Activated CD8-positive, alpha-beta memory T cell treated with anti-CD3 and anti-CD28 coated beads, Interleukin-2, amount 50 U/mL, for 1 hour (primary cell): ENCODE results near the gene DMD.
"Not testable (repeated sequence)": the region's sequence is repeated elsewhere in the genome, so short reads cannot be mapped to it uniquely, and the experiment has no call there.

Experiments
- DNase-seq: peaks from one replicate; pipeline ENCODE4 v3.0.0-alpha.2; 2020; ENCODE audit errors: extremely low read depth

The DMD gene

DNA sequence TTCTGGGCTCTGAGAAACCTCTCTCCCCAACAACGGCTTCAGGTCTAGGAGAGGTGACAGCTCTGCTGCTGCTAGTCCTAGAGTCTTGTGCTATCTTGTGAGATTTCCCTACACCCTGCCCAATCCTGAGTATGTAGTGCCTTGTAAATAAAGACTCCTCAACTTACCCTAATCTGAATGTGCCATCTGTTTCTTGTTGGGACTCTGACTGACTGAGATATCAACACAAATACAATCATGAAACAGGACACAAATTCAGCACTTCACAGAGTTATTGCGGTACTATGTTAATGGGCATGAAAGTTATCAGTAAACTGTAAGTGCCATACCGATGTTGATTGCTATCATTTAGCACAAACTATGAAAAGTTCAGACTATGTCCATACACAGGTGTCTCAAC lies 1610.5 kb downstream of the DMD start:
- DNase-seq: no peak

DNA sequence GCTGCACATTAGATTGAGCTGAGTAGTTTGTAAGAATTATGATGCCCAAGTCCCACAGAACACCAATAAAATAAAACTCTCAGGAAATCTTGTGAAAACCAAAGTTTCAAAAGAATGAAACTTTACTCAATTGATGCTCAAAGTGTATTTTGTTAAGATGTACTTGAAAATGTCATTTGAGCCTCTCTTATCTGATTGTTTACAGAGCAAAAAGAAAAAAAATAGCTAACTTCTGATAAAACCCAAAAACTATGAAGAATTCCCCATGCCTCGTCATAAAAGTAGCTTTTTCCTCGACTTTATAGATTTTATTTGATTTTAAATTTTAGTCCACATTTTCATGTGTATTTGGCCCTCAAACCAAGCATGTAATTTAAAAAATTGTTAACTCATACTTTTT lies 1618.0 kb downstream of the DMD start:
- DNase-seq: no peak

DNA sequence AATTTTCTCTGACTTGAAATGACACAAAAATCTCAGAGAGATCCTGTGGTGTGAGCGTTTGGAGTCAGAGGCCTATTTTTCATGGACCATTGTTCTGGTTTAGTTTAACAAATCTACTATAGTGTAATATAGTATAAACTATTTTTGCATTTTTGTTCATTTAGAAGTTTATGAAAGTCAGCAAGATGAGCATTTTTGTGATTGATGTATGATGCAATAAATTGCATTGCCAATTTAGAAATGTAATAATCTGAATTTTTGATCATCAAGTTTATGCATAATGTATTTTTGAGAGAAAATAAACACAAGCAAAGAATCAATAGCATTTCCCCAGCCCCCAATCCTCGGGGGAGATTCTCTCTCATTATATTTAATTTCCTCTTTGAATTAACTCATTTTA lies 1620.0 kb downstream of the DMD start:
- no peak for DNase-seq

GRCh38 chrX:31590581-31591114 lies 1620.7 kb downstream of the DMD start:
- DNase-seq: no peak

- no peak for DNase-seq
Observed at GRCh38 chrX:31589503-31589902, 1621.8 kb downstream of the DMD start.

- DNase-seq: no peak
Observed at GRCh38 chrX:31588355-31588754, 1623.0 kb downstream of the DMD start.

DNA sequence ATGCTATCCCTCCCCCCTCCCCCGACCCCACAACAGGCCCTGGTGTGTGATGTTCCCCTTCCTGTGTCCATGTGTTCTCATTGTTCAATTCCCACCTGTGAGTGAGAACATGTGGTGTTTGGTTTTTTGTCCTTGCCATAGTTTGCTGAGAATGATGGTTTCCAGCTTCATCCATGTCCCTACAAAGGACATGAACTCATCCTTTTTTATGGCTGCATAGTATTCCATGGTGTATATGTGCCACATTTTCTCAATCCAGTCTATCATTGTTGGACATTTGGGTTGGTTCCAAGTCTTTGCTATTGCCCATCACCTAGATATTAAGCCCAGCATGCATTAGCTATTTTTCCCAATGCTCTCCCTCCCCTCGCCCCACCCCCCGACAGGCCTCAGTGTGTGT lies 1627.5 kb downstream of the DMD start:
- not testable (repeated sequence) for DNase-seq

DNA sequence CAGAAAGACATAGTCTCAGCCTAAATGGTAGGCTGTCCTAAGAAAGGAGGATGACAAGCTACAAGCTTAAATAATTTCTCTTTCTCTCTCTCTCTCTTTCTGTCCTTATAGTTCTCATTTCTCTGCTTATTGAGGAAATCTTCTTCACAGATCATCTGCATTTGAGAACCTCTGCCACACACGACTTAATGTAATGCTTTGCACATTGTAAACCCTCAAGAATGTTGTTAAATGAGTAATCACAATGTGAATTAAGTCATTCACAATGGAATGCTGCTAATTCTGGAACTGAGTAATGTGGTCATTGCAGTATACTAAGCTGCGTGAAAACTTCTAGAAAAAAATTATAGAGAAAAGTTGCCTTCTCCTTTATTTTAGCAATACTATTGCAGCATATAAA lies 1630.6 kb downstream of the DMD start:
- no peak for DNase-seq

GRCh38 chrX:31580227-31580626 lies 1631.1 kb downstream of the DMD start:
- DNase-seq: no peak

DNA sequence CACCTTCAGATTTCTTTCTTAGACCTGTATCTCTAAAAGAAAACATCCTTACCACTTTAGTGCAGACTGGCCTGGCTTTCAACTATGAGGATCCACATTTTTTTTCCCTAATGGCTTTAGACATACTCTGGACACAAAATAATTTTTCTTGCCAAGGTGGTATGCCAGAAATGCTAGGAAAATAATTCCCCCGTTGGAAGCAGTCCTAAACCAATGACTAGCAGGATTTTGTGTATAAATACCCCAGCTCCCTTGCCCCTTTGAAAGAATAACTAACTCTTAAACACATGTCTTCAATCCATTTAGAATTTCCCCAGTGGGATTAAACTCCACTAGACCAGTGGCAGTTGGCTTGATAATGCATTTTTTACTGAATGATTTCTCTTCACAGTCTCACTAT lies 1639.0 kb downstream of the DMD start:
- DNase-seq: no peak

DNA sequence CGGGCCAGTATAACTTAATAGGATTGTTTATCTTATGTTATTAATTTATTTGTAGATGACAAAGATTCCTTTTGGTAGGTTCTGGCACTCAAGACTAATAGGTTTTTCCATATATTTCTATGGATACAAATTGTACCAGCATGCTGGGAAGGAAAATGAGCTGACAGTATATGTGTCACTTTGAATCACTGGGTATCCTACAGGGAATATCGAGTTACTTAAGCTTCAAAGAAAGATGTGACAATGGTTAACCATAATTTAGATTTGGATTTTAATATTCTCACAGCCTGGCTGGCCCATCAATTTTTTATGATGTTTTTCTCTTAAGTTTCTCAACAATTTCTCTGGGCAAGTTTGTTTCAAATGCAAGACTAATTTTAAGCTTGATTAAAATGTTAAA lies 1640.7 kb downstream of the DMD start:
- no peak for DNase-seq

GRCh38 chrX:31563792-31564191 lies 1647.6 kb downstream of the DMD start:
- no peak for DNase-seq

- no peak for DNase-seq
Observed at GRCh38 chrX:31555506-31555905, 1655.8 kb downstream of the DMD start.

DNA sequence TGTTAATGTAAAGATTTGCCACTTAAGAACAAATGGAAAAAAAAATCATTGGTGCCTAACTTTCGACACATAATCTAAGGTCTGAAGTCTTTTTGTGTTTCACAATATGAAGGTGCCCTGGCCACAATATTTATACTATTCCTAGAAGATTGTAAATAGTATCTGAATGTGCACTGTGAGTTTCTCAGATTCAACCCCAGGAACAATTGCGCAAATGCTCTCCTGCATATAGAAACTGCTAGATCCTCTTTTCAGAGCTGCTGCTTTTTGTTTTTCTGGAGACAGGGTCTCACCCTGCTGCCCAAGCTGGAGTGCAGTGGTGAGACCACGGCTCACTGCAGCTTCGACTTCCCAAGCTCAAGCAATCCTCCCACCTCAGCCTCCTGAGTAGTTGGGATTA lies 1659.4 kb downstream of the DMD start:
- DNase-seq: no peak

- no peak for DNase-seq
Observed at GRCh38 chrX:31550158-31550557, 1661.2 kb downstream of the DMD start.

GRCh38 chrX:31547816-31548215 lies 1663.5 kb downstream of the DMD start:
- DNase-seq: no peak

GRCh38 chrX:31547416-31547815 lies 1663.9 kb downstream of the DMD start:
- no peak for DNase-seq

- no peak for DNase-seq
Observed at GRCh38 chrX:31546126-31546525, 1665.2 kb downstream of the DMD start.

- DNase-seq: no peak
Observed at GRCh38 chrX:31545726-31546125, 1665.6 kb downstream of the DMD start.

- DNase-seq: no peak
Observed at GRCh38 chrX:31545191-31545590, 1666.2 kb downstream of the DMD start.

DNA sequence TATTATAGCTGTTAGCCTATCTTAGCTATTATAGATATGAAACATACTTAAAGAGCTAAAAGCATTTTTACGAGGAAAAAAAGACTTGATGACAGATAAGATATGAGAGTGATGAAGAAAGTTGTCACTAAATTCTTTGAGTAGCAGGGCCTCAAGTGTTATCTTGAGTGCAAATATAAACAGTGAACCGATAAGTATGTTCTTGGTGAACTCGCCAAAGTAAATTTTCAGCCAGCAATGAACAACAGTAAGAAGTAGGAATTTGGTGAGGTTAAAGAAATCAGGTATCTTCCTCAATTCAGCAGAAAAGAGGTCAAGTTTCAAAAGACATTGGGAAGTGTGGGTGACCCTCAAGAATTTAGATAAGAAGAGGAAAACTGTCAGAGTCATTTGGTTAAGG lies 1667.7 kb downstream of the DMD start:
- DNase-seq: no peak

DNA sequence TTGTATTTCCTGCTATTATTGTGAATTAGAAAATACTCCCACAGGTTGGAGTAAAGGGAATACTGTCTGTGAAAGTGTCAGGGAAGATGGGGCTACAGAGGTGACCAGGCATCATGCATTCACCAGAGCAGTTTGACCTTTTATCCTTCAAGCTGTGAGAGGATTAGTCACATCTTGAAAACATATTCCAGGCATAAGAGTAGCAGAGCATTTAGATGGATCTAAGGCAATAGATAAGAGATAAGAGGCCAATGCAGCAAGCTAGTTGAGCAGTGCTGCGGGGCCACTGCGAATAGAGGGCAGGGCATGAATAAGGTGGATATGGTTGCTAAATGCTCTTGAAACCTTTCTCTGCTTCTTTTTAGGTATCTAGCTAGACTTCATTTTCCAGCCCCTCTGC lies 1668.8 kb downstream of the DMD start:
- DNase-seq: no peak

DNA sequence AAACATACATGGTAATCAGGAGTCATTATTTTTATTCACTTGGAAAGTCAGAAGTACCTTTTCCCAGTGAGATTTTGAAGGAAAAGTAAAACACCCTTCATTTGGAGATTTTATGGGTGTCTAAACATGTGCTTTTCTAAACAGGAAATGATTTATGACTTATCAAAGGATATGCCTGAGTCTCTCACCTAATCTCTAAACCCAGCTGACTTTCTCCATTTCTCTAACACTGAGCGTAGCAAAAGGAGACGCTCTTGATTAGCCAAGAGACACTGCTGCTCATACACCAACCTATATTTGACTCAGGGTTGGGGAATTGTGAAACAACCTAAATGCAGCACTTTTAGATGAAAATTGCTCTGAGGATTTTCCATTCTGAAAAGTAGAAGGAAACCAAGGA lies 1671.0 kb downstream of the DMD start:
- no peak for DNase-seq

DNA sequence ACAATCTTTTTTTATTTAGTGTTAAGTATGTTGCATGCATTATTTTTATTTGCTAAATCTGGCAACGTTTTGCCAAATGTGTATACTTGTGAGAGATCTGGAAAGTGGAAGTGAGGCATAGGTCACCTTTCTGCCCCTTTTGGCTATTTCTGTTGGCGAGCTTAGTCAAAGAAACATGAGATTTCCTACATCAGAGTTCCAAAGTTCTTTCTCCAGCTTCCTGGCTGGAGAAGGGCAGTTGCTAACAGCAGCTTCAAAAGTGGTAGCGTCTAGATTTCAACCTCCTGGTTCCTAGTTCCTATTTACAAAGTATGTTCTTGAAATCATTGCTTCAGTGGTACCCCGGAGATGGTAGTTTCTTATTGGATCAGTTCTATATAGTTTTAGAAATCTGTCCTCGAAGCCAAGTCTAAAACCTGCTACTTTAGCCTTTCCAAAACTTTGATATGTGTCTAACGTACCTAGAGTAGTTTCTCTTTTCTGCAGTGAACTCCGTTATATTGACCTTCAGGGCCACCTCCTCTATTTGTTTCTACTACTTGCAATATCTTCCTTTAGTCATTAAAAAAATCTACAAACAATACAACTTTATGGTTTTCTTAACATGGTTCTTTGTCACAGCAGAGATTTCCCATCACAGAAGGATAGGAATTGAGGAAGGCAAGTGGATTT lies 1683.8 kb downstream of the DMD start:
- DNase-seq: no peak
